ENCODE results near the gene TNFRSF1B. TPM values are rescaled to one million over a fixed set of nuclear protein-coding genes. Genes with fewer than 3 reads are reported as not detected.
A peak's percentile ranks its signal among the peaks of the same experiment; 100 is the strongest.
"Not testable (repeated sequence)": the region's sequence is repeated elsewhere in the genome, so short reads cannot be mapped to it uniquely, and the experiment has no call there.

The TNFRSF1B gene
- total RNA-seq, 1 donor from 2014 or later = 3.3 TPM

GRCh38 chr1:12208764-12209494, 42.1 kb downstream of the TNFRSF1B start:
- Mint-ChIP-seq H3K27me3 (peaks cover 19% of the 10 kb centered on the region), H3K4me3 (no peak overlapping the region), H3K36me3 (no peaks in the 10 kb centered on the region), H3K4me1 (ENCODE audit: unreplicated experiment) (peaks cover 12% of the 10 kb centered on the region), H3K9me3 (no peaks in the 10 kb centered on the region), H3K27ac (peak overlapping the region; percentile 46)
- peak; percentile 99 for TF ChIP-seq CTCF (conservative IDR thresholded peaks at IDR 0.05)
- DNase-seq (ENCODE audit: extremely low spot score, unreplicated experiment) = peak; percentile 90

- Mint-ChIP-seq H3K27me3 (peaks cover 19% of the 10 kb centered on the region), H3K27ac (no peak overlapping the region)
- no peak for DNase-seq (ENCODE audit: extremely low spot score, unreplicated experiment)
Measured at GRCh38 chr1:12209495-12209832, 42.7 kb downstream of the TNFRSF1B start.

GRCh38 chr1:12215118-12215961, 48.5 kb downstream of the TNFRSF1B start:
- TF ChIP-seq CTCF (conservative IDR thresholded peaks at IDR 0.05) = no peak
- H3K4me3 Mint-ChIP-seq = no peak overlapping the region
- no peaks in the 10 kb centered on the region for H3K4me1 Mint-ChIP-seq (ENCODE audit: unreplicated experiment)
- no peak overlapping the region for H3K27ac Mint-ChIP-seq
- H3K27me3 Mint-ChIP-seq = peaks cover 20% of the 10 kb centered on the region
- no peaks in the 10 kb centered on the region for H3K36me3 Mint-ChIP-seq
- H3K9me3 Mint-ChIP-seq = no peaks in the 10 kb centered on the region
- DNase-seq (ENCODE audit: extremely low spot score, unreplicated experiment) = no peak

More at GRCh38 chr1:12209495-12209832, 42.7 kb downstream of the TNFRSF1B start:
- no peak overlapping the region for H3K4me3 Mint-ChIP-seq
- H3K4me1 Mint-ChIP-seq (ENCODE audit: unreplicated experiment) = peaks cover 12% of the 10 kb centered on the region
- no peaks in the 10 kb centered on the region for H3K36me3 Mint-ChIP-seq
- H3K9me3 Mint-ChIP-seq = no peaks in the 10 kb centered on the region
- TF ChIP-seq CTCF (conservative IDR thresholded peaks at IDR 0.05) = no peak

GRCh38 chr1:12219800-12220199, 53.0 kb downstream of the TNFRSF1B start:
- H3K36me3 Mint-ChIP-seq = no peaks in the 10 kb centered on the region
- DNase-seq (ENCODE audit: extremely low spot score, unreplicated experiment) = no peak
- no peak overlapping the region for H3K27ac Mint-ChIP-seq
- no peaks in the 10 kb centered on the region for H3K9me3 Mint-ChIP-seq
- no peak overlapping the region for H3K4me3 Mint-ChIP-seq
- H3K4me1 Mint-ChIP-seq (ENCODE audit: unreplicated experiment) = no peaks in the 10 kb centered on the region
- TF ChIP-seq CTCF (conservative IDR thresholded peaks at IDR 0.05) = no peak
- peaks cover 3% of the 10 kb centered on the region for H3K27me3 Mint-ChIP-seq

- Mint-ChIP-seq H3K4me1 (ENCODE audit: unreplicated experiment) (no peaks in the 10 kb centered on the region), H3K4me3 (no peak overlapping the region), H3K27ac (no peak overlapping the region), H3K36me3 (no peaks in the 10 kb centered on the region), H3K9me3 (no peaks in the 10 kb centered on the region), H3K27me3 (no peaks in the 10 kb centered on the region)
- TF ChIP-seq CTCF (conservative IDR thresholded peaks at IDR 0.05) = no peak
- no peak for DNase-seq (ENCODE audit: extremely low spot score, unreplicated experiment)
Measured at GRCh38 chr1:12220890-12221289, 54.1 kb downstream of the TNFRSF1B start.

- not testable (repeated sequence) for H3K27me3 Mint-ChIP-seq; H3K36me3 Mint-ChIP-seq; H3K9me3 Mint-ChIP-seq; H3K4me1 Mint-ChIP-seq (ENCODE audit: unreplicated experiment); H3K27ac Mint-ChIP-seq; DNase-seq (ENCODE audit: extremely low spot score, unreplicated experiment); H3K4me3 Mint-ChIP-seq
Measured at GRCh38 chr1:12222700-12223099, 55.9 kb downstream of the TNFRSF1B start.

GRCh38 chr1:12224092-12224491, 57.3 kb downstream of the TNFRSF1B start:
- not testable (repeated sequence) for H3K9me3 Mint-ChIP-seq, H3K4me3 Mint-ChIP-seq

More at GRCh38 chr1:12224092-12224491, 57.3 kb downstream of the TNFRSF1B start:
- not testable (repeated sequence) for H3K27ac Mint-ChIP-seq; DNase-seq (ENCODE audit: extremely low spot score, unreplicated experiment); H3K27me3 Mint-ChIP-seq; H3K4me1 Mint-ChIP-seq (ENCODE audit: unreplicated experiment); H3K36me3 Mint-ChIP-seq

All from type B pancreatic cell (in vitro differentiated cells).